Muscle of leg (tissue), 11 donors: ENCODE results near the gene CTSH. TPM values are rescaled to one million over a fixed set of nuclear protein-coding genes. Genes with fewer than 3 reads are reported as not detected.
"Not testable (repeated sequence)": the region's sequence is repeated elsewhere in the genome, so short reads cannot be mapped to it uniquely, and the experiment has no call there.

Experiments
- DNase-seq: peaks from one replicate; pipeline ENCODE4 v3.0.0; 2013
- H3K27ac ChIP-seq: one replicate; pipeline ENCODE4 v1.5.1; 2013; ENCODE audit warnings: mild to moderate bottlenecking, low read length, control low read depth
- H3K27me3 ChIP-seq: one replicate; pipeline ENCODE4 v1.6.1; 2013; ENCODE audit warnings: low read length; ENCODE audit not compliant: control insufficient read depth, insufficient read depth
- H3K36me3 ChIP-seq: one replicate; pipeline ENCODE4 v1.6.1; 2013; ENCODE audit warnings: low read length; ENCODE audit not compliant: control insufficient read depth, insufficient read depth
- H3K4me1 ChIP-seq: one replicate; pipeline ENCODE4 v1.6.1; 2013; ENCODE audit warnings: low read length; ENCODE audit not compliant: control insufficient read depth, insufficient read depth
- H3K4me3 ChIP-seq: one replicate; pipeline ENCODE4 v1.5.1; 2013; ENCODE audit warnings: low read length, control low read depth
- H3K9me3 ChIP-seq: replicated peaks from 2 replicates; pipeline ENCODE4 v1.6.1; 2013; ENCODE audit warnings: low read depth, low read length; ENCODE audit not compliant: control insufficient read depth
- WGBS: methylation state at CpG from one replicate; pipeline ENCODE4 v1.1.5; 2013; ENCODE audit warnings: missing lambda C conversion rate; ENCODE audit not compliant: insufficient coverage; 5-methylcytosine and 5-hydroxymethylcytosine counted together
- polyA plus RNA-seq, 8 donors: library from polyadenylated mRNA; unstranded; fragments of 120-200 nt; gene quantifications; one replicate each; pipeline versions ENCODE4 v1.2.1 to v1.2.3, GENCODE V29; 2013; ENCODE audit warnings: inconsistent platforms in 1 of 8, low replicate concordance in 1 of 8; ENCODE audit not compliant: insufficient read length in 8 of 8, insufficient read depth in 1 of 8
- total RNA-seq: library from RNA; stranded (reverse); fragments of 120-200 nt; gene quantifications from one replicate; pipeline ENCODE4 v1.2.4, GENCODE V29; 2013

CTSH gene
- total and polyA plus RNA-seq, 9 donors = 15.5 to 47.9 (median 25.3) TPM

- no CpG with 5 or more reads among the region's 2 CpGs for WGBS
- no peak overlapping the region for H3K4me3 ChIP-seq
- H3K36me3 ChIP-seq = peaks cover 38% of the 10 kb centered on the region
Observed at GRCh38 chr15:78893538-78893937, 51.3 kb downstream of the CTSH start.

GRCh38 chr15:78889000-78889399 is 55.8 kb downstream of the CTSH start:
- Histone ChIP-seq H3K9me3 (no peaks in the 10 kb centered on the region), H3K4me1 (no peaks in the 10 kb centered on the region), H3K4me3 (no peak overlapping the region), H3K27me3 (no peaks in the 10 kb centered on the region), H3K27ac (no peak overlapping the region), H3K36me3 (peaks cover 42% of the 10 kb centered on the region)
- no peak for DNase-seq
- no CpG with 5 or more reads among the region's 4 CpGs for WGBS

More at GRCh38 chr15:78893538-78893937, 51.3 kb downstream of the CTSH start:
- Histone ChIP-seq H3K27me3 (no peaks in the 10 kb centered on the region), H3K27ac (no peak overlapping the region), H3K9me3 (no peaks in the 10 kb centered on the region), H3K4me1 (no peaks in the 10 kb centered on the region)
- no peak for DNase-seq

DNA sequence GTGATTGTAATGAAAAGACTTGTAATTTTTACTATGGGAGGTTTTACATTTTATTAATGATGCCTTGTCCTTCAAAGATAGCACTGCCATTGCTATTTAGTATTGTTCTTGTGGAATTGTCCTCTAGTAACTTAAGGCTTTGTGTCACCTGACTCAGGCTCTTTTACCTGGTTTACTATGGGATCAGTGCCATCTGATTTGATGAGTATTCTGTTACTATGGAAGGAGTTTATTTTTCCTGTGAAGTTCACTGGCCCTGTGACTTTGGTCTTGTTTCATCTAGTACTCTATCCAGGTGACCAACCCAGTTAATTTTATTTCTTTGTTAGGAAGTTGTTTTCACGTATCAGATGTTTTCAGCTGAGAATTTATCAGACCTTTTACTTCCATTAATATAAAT is 63.2 kb downstream of the CTSH start:
- no CpG with 5 or more reads among the region's 1 CpG for WGBS

DNA sequence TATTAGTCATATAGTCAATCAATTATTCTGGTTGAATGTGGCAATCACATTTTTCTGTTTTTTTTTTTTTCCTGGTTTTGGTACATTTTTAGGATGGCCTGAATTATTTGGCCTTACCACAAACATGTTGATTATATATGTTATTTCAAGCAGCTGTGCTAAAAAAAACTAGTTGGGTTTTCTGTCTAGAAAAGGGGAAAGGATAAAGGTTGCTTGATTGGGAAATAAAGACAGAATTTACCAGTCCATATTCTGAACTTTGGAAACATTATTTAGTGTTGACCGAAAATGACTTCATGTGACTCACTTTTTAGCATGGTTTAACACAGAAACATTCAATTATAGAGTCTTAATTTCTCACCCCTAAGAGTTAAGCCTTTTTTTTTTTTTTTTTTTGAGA is 64.0 kb downstream of the CTSH start:
- Histone ChIP-seq H3K27ac (no peak overlapping the region), H3K27me3 (no peaks in the 10 kb centered on the region), H3K4me1 (peaks cover 16% of the 10 kb centered on the region), H3K9me3 (no peaks in the 10 kb centered on the region), H3K4me3 (no peak overlapping the region), H3K36me3 (peaks cover 12% of the 10 kb centered on the region)
- WGBS = no CpG with 5 or more reads among the region's 1 CpG
- no peak for DNase-seq

More for the DNA sequence above, 63.2 kb downstream of the CTSH start:
- Histone ChIP-seq H3K27ac (no peak overlapping the region), H3K36me3 (peaks cover 19% of the 10 kb centered on the region), H3K4me1 (peaks cover 12% of the 10 kb centered on the region), H3K27me3 (no peaks in the 10 kb centered on the region), H3K4me3 (no peak overlapping the region), H3K9me3 (no peaks in the 10 kb centered on the region)
- DNase-seq = no peak

GRCh38 chr15:78880242-78880533 is 64.7 kb downstream of the CTSH start:
- Histone ChIP-seq H3K27ac (no peak overlapping the region), H3K36me3 (peaks cover 12% of the 10 kb centered on the region)

GRCh38 chr15:78879517-78880241 is 65.2 kb downstream of the CTSH start:
- no peak for DNase-seq
- Histone ChIP-seq H3K27me3 (no peaks in the 10 kb centered on the region), H3K4me1 (peaks cover 19% of the 10 kb centered on the region), H3K4me3 (no peak overlapping the region), H3K36me3 (peaks cover 12% of the 10 kb centered on the region), H3K27ac (no peak overlapping the region), H3K9me3 (no peaks in the 10 kb centered on the region)
- no CpG with 5 or more reads among the region's 6 CpGs for WGBS

More at GRCh38 chr15:78880242-78880533, 64.7 kb downstream of the CTSH start:
- no peaks in the 10 kb centered on the region for H3K9me3 ChIP-seq
- peaks cover 19% of the 10 kb centered on the region for H3K4me1 ChIP-seq
- no peak overlapping the region for H3K4me3 ChIP-seq
- no peak for DNase-seq
- H3K27me3 ChIP-seq = no peaks in the 10 kb centered on the region

DNA sequence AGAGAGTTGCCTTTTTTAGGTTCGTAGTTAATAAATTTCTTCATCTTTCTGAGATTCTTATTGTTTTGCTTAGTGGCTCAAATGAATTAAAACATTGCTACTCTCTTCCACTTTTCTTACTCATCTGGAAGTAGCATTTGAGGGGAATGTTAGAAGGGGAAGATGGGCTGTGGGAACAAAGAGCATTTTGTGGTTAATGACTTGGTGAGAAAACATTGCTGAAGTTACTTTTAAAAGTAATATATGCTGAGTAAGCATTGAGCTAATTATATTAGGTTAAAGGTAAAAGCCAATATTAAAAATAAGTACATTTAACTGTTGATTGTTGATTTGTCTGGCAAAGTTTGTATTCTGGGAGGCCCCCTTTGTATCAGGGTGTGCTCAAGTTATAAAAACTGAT is 66.5 kb downstream of the CTSH start:
- DNase-seq = no peak
- peaks cover 19% of the 10 kb centered on the region for H3K4me1 ChIP-seq
- no CpG with 5 or more reads among the region's 1 CpG for WGBS

DNA sequence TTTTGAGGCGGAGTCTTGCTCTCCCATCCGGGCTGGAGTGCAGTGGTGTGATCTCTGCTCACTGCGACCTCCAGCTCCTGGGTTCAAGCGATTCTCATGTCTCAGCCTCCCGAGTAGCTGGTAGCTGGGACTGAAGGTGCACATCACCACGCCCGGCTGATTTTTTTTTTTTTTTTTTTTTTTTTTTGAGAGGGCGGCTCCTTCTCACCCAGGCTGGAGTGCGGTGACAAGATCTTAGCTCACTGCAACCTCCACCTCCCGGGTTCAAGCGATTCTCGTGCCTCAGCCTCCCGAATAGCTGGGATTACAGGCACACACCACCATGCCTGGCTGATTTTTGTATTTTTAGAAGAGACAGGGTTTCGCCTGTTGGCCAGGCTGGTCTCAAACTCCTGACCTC is 67.9 kb downstream of the CTSH start:
- not testable (repeated sequence) for H3K27ac ChIP-seq, H3K9me3 ChIP-seq, H3K36me3 ChIP-seq, H3K27me3 ChIP-seq, H3K4me3 ChIP-seq, DNase-seq
- H3K4me1 ChIP-seq = peaks cover 22% of the 10 kb centered on the region
- 100% methylated on average over 1 of the region's 14 CpGs for WGBS

More for the DNA sequence above, 66.5 kb downstream of the CTSH start:
- Histone ChIP-seq H3K4me3 (no peak overlapping the region), H3K9me3 (no peaks in the 10 kb centered on the region), H3K36me3 (peaks cover 5% of the 10 kb centered on the region), H3K27me3 (no peaks in the 10 kb centered on the region), H3K27ac (no peak overlapping the region)

GRCh38 chr15:78875107-78875914 is 69.5 kb downstream of the CTSH start:
- H3K4me3 ChIP-seq = no peak overlapping the region
- peak overlapping the region; percentile 100 for H3K27ac ChIP-seq
- H3K9me3 ChIP-seq = no peaks in the 10 kb centered on the region
- H3K4me1 ChIP-seq = peaks cover 22% of the 10 kb centered on the region
- WGBS = 35% methylated on average over 6 of the region's 22 CpGs
- H3K27me3 ChIP-seq = no peaks in the 10 kb centered on the region
- no peak for DNase-seq
- no peaks in the 10 kb centered on the region for H3K36me3 ChIP-seq

DNA sequence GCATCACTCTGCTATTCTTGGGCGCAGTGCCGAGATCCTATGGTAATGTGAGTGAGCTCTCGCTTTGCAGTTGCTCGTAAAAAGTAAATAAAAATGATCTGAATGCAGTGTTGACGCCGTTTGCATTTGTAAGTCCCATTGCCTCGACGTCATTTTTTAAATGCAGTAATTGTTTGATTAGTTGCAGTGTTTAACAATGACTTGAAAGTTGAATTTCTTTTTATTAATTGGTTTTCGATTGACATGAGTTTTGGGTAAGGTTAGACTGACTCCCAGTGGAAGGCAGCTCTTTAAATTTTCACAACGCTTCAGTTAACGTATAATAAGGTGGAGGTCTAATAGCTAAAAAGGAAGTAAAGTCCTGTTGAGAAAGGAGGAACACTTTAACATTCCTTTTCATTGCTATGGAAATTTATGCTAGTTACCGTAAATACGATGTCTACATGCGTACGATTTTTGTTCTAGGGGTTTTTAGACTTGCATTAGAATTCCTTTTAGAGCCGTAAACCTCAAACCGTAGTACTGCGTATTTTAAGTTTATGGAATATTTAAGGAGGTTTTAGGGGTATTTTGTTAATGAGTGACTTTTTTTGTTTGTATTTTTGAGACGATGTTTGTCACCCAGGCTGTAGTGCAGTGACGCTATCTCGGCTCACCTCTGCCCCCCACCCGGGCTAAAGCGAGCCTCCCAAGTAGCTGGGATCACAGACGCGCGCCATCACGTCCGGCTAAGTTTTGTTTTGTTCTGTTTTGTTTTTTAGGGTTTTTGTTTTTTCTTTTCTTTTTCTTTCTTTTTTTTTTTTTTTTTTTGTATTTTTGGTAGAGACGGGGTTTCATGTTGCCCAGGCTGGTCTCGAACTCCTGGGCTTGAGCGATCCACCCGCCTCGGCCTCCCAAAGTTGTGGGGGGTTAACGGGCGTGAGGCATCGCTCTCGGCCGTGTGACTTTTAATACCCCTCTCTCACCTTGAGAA is 70.8 kb downstream of the CTSH start:
- no peaks in the 10 kb centered on the region for H3K27me3 ChIP-seq
- peak overlapping the region; percentile 99 for H3K4me3 ChIP-seq
- peak; percentile 60 for DNase-seq
- WGBS = under 1% methylated on average over 13 of the region's 38 CpGs
- peak overlapping the region; percentile 100 for H3K27ac ChIP-seq
- H3K4me1 ChIP-seq = peaks cover 18% of the 10 kb centered on the region
- no peaks in the 10 kb centered on the region for H3K36me3 ChIP-seq
- no peaks in the 10 kb centered on the region for H3K9me3 ChIP-seq
